ENCODE results near the gene VPS13A. TPM values are rescaled to one million over a fixed set of nuclear protein-coding genes. Genes with fewer than 3 reads are reported as not detected.

Gene VPS13A
- total and polyA plus RNA-seq, 5 experiments from 2014 or later: 2.9 to 46.7 (median 4.9) TPM

GRCh38 chr9:77163884-77164283 is 13.4 kb upstream of the VPS13A start:
- POLR2A ChIA-PET: no interaction called here
- peaks cover 0 to 7% (median 5%) of the 10 kb centered on the region in 5 donors for H3K27me3 Mint-ChIP-seq

GRCh38 chr9:77166193-77166592 is 11.1 kb upstream of the VPS13A start:
- no peaks in the 10 kb centered on the region for H3K9me3 Mint-ChIP-seq
- H3K4me1 Mint-ChIP-seq: peaks cover 0 to 2% (median 0%) of the 10 kb centered on the region in 4 donors
- DNase-seq: no peak
- no peaks in the 10 kb centered on the region for H3K36me3 Mint-ChIP-seq
- POLR2A ChIA-PET: interaction anchor here (1.5 kb wide), 1 partner anchor 11 kb away, joined by 4 read pairs; the partner anchor contains the start of gene VPS13A
- H3K4me3 Mint-ChIP-seq: no peak overlapping the region
- H3K27me3 Mint-ChIP-seq: peaks cover 0 to 3% (median 0%) of the 10 kb centered on the region in 5 donors
- ATAC-seq: no peak
- H3K27ac Mint-ChIP-seq: peak overlapping the region in 2 of 10 donors; percentile 5

More at GRCh38 chr9:77163884-77164283, 13.4 kb upstream of the VPS13A start:
- H3K36me3 Mint-ChIP-seq: no peaks in the 10 kb centered on the region
- H3K27ac Mint-ChIP-seq: no peak overlapping the region
- H3K4me1 Mint-ChIP-seq: peaks cover 0 to 2% (median 0%) of the 10 kb centered on the region in 4 donors
- no peak overlapping the region for H3K4me3 Mint-ChIP-seq
- no peak for ATAC-seq
- no peak for DNase-seq
- no peaks in the 10 kb centered on the region for H3K9me3 Mint-ChIP-seq

DNA sequence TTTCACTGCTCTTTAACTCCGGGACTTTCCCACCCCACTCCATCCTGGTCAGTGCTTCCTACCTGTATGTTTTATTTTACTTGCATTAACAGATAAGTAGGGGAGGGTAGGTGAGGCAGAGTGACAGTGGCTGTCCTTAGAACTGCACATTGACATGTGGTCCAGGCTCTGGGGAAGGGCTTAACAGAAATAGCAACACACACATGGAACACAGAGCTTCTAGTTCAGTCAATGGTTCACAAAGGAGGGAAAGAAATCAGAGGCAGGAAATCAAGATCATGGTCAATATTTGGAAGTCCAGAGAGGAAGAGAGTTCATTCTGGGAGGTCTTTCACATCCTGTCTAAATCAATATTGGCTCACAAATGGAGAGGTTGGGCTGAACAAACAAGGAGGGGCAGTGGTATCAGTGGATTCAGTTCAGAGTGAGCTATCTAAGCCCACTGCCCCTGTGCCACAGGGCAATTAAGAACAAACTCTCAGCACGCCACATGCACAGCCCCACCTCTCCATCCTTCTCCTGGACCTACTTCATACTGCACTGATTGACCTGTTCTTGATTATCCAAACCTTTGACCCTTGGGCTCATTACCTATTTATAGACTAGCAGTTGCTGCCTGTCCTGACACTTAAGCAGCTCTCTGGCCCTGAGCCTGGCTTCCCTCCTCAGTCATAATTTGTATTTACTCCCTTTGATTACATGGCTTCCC is 6.2 kb upstream of the VPS13A start:
- peaks cover 0 to 4% (median 1%) of the 10 kb centered on the region in 4 donors for H3K4me1 Mint-ChIP-seq

DNA sequence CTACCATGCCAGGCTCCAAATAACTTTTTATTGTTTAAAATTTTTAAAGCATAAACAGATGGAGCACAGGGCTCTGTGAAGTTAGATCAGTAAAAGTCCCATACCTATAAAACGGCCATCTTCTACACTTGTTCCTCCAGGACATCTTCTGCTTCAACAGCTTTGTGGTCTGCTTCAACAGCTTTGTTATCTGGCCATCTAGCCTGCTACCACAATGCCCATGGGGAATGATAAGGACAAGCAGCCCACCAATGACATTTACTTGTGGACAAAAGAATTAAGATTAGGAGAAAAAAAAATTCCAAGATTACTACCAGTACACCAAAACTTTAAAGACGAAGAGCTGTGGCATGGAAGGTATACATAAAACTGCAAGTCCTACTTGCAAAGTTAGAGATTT is 2.2 kb upstream of the VPS13A start:
- Mint-ChIP-seq H3K36me3 (no peaks in the 10 kb centered on the region), H3K27ac (peak overlapping the region in 4 of 10 donors; percentile 68 to 98 (median 80)), H3K4me1 (peaks cover 9 to 26% (median 23%) of the 10 kb centered on the region in 4 donors), H3K27me3 (no peaks in the 10 kb centered on the region), H3K4me3 (peak overlapping the region in 1 of 10 donors; percentile 37), H3K9me3 (no peaks in the 10 kb centered on the region)
- POLR2A ChIA-PET: no interaction called here
- ATAC-seq (no peak), DNase-seq (no peak)

More for the DNA sequence above, 6.2 kb upstream of the VPS13A start:
- POLR2A ChIA-PET: no interaction called here
- Mint-ChIP-seq H3K36me3 (no peaks in the 10 kb centered on the region), H3K27me3 (no peaks in the 10 kb centered on the region), H3K27ac (peak overlapping the region in 2 of 10 donors; percentile 9 to 24), H3K4me3 (no peak overlapping the region), H3K9me3 (no peaks in the 10 kb centered on the region)
- no peak for ATAC-seq
- no peak for DNase-seq

DNA sequence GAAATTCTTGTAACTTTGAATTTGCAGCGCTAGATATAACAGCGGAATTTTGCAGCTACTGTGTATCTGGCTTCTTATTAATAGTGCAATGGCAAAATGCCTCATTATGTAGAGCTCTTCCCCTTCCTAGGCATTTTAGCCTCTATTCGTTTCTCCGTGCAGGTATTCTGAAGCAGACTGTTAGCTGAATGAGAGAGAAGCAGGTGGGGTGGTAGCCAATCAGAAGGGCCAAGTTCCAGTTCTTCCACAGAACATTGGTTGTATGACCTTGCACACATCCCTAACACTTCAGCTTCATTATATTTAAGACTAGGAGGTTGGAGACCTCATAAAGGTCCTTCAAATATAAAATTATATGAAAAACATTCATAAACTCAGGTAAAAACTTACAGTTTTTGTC is 1.2 kb upstream of the VPS13A start:
- ATAC-seq: no peak
- peak overlapping the region in 9 of 10 donors; percentile 34 to 98 (median 95) for H3K27ac Mint-ChIP-seq
- no peaks in the 10 kb centered on the region for H3K27me3 Mint-ChIP-seq
- POLR2A ChIA-PET: no interaction called here
- H3K4me3 Mint-ChIP-seq: peak overlapping the region in 9 of 10 donors; percentile 44 to 97 (median 94)
- peaks cover 9 to 29% (median 27%) of the 10 kb centered on the region in 4 donors for H3K4me1 Mint-ChIP-seq
- H3K9me3 Mint-ChIP-seq: no peaks in the 10 kb centered on the region
- no peaks in the 10 kb centered on the region for H3K36me3 Mint-ChIP-seq
- DNase-seq: peak in 2 of 10 donors; percentile 1

GRCh38 chr9:77176686-77177142 is 620 bp upstream of the VPS13A start:
- H3K4me1 Mint-ChIP-seq: peaks cover 9 to 29% (median 27%) of the 10 kb centered on the region in 4 donors
- no peaks in the 10 kb centered on the region for H3K9me3 Mint-ChIP-seq
- no peaks in the 10 kb centered on the region for H3K36me3 Mint-ChIP-seq
- peak overlapping the region; percentile 92 to 97 (median 95) for H3K4me3 Mint-ChIP-seq
- no peak for DNase-seq
- no peaks in the 10 kb centered on the region for H3K27me3 Mint-ChIP-seq
- no peak for ATAC-seq
- POLR2A ChIA-PET: interaction anchor here (1.2 kb wide), 3 partner anchors 9 to 1120 kb away, joined by 3 to 4 read pairs (median 4); partner anchors contain the start of gene PSAT1
- peak overlapping the region; percentile 90 to 98 (median 96) for H3K27ac Mint-ChIP-seq

DNA sequence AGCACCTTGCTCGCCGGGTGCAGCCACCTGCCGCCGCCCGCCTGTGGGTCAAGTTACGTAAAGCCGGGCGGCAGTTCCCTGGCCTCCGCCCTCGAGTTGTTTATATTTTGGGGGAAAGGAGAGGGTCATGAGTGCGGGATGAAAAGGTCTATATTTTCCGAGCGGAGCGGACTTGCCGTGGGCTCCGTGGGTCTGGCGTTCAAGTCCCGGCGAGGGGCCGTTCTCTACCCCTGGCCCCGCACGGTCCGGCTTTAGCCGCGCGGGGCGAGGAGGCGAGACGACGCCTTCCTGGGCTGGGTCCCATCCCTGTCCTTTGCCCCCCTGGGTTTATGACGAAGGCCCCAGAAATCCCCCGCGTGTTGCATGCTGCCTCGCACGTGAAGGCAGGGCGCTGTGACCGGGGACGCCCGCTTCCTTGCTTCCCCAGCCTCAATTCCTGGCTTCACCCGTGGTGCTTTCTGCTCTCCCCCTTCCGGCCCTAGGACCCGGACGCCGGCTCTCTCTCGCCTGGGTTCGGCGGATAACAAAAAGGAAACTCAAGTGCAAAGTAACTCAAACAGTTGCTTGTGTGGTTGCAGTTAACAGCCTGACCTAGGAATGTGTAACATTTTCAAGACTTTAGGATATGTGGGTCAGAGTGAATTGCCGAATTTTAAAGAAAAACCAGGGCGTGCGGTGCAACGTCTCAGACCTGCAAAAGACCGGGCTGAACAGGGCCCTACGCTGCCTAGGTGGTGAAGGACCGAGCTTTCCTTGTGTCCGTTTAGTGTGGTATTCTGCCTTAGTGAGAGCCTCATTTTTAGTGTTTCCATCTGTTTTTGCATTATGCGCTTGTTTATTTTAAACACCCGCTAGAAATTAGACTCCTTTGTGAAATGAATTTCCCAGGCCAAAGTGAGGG is 810 bp downstream of the VPS13A start:
- Mint-ChIP-seq H3K27me3 (no peaks in the 10 kb centered on the region), H3K9me3 (no peaks in the 10 kb centered on the region), H3K36me3 (peaks cover 0 to 2% (median 0%) of the 10 kb centered on the region in 3 donors), H3K27ac (peak overlapping the region; percentile 87 to 98 (median 96)), H3K4me1 (peaks cover 11 to 32% (median 27%) of the 10 kb centered on the region in 4 donors), H3K4me3 (peak overlapping the region; percentile 92 to 97 (median 95))
- peak; percentile 6 to 19 for ATAC-seq
- POLR2A ChIA-PET: no interaction called here
- peak; percentile 30 to 75 (median 54) for DNase-seq

GRCh38 chr9:77180056-77180455 is 2.7 kb downstream of the VPS13A start:
- peaks cover 0 to 4% (median 2%) of the 10 kb centered on the region in 3 donors for H3K36me3 Mint-ChIP-seq

GRCh38 chr9:77183581-77183980 is 6.2 kb downstream of the VPS13A start:
- H3K9me3 Mint-ChIP-seq: peaks cover 0 to 8% (median 0%) of the 10 kb centered on the region in 9 donors
- ATAC-seq: no peak

More at GRCh38 chr9:77180056-77180455, 2.7 kb downstream of the VPS13A start:
- Mint-ChIP-seq H3K4me3 (peak overlapping the region in 5 of 10 donors; percentile 69 to 95 (median 82)), H3K27me3 (no peaks in the 10 kb centered on the region), H3K9me3 (no peaks in the 10 kb centered on the region), H3K4me1 (peaks cover 11 to 38% (median 31%) of the 10 kb centered on the region in 4 donors), H3K27ac (peak overlapping the region in 3 of 10 donors; percentile 74 to 91 (median 77))
- POLR2A ChIA-PET: no interaction called here
- no peak for ATAC-seq
- DNase-seq: no peak

GRCh38 chr9:77188242-77188641 is 10.9 kb downstream of the VPS13A start:
- Mint-ChIP-seq H3K4me1 (peaks cover 32 to 64% (median 45%) of the 10 kb centered on the region in 4 donors), H3K4me3 (no peak overlapping the region), H3K27me3 (no peaks in the 10 kb centered on the region), H3K9me3 (peaks cover 0 to 8% (median 3%) of the 10 kb centered on the region in 9 donors), H3K36me3 (peaks cover 2 to 14% (median 9%) of the 10 kb centered on the region in 3 donors), H3K27ac (no peak overlapping the region)
- ATAC-seq: no peak
- POLR2A ChIA-PET: no interaction called here
- no peak for DNase-seq

More at GRCh38 chr9:77183581-77183980, 6.2 kb downstream of the VPS13A start:
- no peak overlapping the region for H3K27ac Mint-ChIP-seq
- POLR2A ChIA-PET: no interaction called here
- no peaks in the 10 kb centered on the region for H3K27me3 Mint-ChIP-seq
- peaks cover 4 to 14% (median 8%) of the 10 kb centered on the region in 3 donors for H3K36me3 Mint-ChIP-seq
- DNase-seq: no peak
- H3K4me3 Mint-ChIP-seq: no peak overlapping the region
- H3K4me1 Mint-ChIP-seq: peaks cover 12 to 37% (median 32%) of the 10 kb centered on the region in 4 donors

GRCh38 chr9:77194423-77194822 is 17.1 kb downstream of the VPS13A start:
- Mint-ChIP-seq H3K4me3 (no peak overlapping the region), H3K4me1 (peaks cover 39 to 55% (median 46%) of the 10 kb centered on the region in 4 donors), H3K27ac (peak overlapping the region in 1 of 10 donors; percentile 74), H3K9me3 (peaks cover 0 to 3% (median 0%) of the 10 kb centered on the region in 9 donors), H3K27me3 (no peaks in the 10 kb centered on the region), H3K36me3 (peaks cover 0 to 2% (median 0%) of the 10 kb centered on the region in 3 donors)
- no peak for ATAC-seq
- DNase-seq: no peak
- POLR2A ChIA-PET: no interaction called here

- no peaks in the 10 kb centered on the region for H3K9me3 Mint-ChIP-seq
- H3K36me3 Mint-ChIP-seq: peaks cover 0 to 56% (median 19%) of the 10 kb centered on the region in 3 donors
- H3K4me1 Mint-ChIP-seq: no peaks in the 10 kb centered on the region
- DNase-seq: no peak
- H3K4me3 Mint-ChIP-seq: no peak overlapping the region
- no peaks in the 10 kb centered on the region for H3K27me3 Mint-ChIP-seq
- H3K27ac Mint-ChIP-seq: no peak overlapping the region
- POLR2A ChIA-PET: no interaction called here
- no peak for ATAC-seq
Measured at GRCh38 chr9:77210116-77210515, 32.8 kb downstream of the VPS13A start.

All from naive thymus-derived CD8-positive, alpha-beta T cell (primary cell).